GM19238 (cell line): ENCODE results near the gene PPP1R9B.

Source experiments
- DNase-seq: peaks from one replicate; pipeline ENCODE4 v3.0.0; 2011; ENCODE audit warnings: low spot score; ENCODE audit not compliant: insufficient read length

The PPP1R9B gene

DNA sequence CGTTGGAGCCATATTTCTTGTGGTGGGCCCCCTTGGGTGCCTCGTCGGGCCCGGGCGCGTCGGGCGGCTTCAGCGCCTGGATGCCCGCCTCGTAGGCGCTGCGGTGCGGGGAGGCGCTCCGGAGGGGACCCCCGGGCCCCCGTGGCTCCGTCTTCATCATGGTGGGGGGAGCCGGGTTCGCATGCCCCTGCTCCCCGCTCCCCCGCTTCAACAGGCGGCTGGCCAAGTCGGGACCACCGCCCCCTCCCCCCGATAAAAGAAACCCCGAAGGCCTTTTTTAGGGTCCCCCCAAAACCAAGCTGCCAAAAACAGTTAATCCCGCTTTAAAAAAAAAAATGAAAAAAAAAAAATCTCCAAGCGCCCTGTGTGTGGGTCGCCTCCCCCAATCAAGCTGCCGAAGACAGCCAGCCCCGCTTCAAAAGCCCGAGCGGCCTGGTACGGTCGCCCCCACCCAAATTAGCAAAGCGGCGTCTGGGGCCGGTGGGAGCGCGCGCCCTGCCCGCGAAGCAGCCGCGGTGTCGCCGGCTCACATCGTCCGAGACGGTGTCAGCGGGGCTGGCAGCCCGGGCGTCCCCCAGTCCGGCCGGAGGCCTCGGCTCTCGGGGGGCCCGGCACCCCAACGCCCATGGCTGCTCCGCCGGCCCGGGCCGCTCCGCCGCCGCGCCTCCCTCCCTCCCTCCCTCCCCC is at the start of gene PPP1R9B:
Gene PPP1R9B, minus strand, starts transcription at position 324 of the 687 bp plus-strand sequence. Its CDS starts 164 bp downstream, at position 160.
- DNase-seq, result no peak

DNA sequence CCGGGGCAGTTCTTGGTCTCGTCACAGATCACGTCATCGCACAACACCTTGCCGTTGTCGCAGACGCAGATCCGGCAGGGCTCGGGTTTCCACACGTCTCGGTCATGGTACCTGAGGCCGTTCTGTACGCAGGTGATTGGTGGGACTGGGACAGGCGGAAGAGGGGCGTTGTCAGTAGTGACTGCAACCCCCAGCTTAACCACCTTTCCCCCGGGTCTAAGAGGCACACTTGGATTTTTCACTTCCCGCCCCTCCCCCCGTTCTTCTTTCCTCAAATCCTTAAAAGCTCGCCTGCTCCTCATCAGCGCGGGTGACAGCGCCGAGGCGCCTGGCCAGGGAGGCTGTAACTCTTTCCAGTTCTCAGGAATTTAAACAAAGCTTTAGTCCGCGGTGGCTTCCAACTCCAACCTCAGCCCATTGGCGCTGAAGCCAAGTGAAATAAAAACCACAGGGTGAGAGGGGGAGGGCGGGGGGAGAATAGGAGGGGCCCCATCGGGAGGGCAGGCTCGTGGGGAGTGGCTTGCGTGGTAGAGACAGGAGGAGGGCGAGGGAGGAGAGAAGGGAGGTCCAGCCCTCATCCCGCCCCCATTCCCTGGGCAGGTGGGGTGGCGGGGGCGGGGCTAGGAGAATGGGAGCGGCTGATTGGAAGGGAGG is 49.5 kb upstream of the PPP1R9B start:
- DNase-seq, result peak; percentile 63

GRCh38 chr17:50199211-50199802 is 48.8 kb upstream of the PPP1R9B start:
- DNase-seq, result no peak

DNA sequence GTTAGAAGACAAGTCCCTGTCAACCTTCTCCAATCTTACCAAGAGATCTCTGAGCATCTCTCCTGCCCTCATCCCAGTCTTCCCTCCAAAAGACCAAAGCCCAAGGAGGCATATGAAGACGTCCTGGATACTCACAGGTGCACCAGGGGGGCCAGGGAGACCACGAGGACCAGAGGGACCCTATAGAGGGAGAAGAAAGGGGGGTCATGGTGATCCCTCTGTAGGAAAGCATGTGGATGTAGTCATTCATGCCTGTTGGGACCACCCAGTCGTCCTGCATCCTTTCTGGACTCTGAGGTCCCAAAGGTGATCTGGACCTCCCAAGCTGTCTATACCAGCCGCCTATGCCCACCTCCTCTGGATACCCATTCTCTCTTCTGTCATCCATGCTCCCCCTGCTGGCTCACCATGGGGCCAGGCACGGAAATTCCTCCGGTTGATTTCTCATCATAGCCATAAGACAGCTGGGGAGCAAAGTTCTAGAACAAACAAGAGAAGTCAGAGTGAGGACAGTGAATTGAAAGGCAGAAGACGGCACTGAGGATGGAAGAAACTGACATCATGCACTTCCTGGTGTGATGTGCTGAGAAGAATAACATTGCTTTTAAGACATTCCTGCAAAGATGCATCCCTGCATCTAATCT is 47.7 kb upstream of the PPP1R9B start:
- no peak for DNase-seq

DNA sequence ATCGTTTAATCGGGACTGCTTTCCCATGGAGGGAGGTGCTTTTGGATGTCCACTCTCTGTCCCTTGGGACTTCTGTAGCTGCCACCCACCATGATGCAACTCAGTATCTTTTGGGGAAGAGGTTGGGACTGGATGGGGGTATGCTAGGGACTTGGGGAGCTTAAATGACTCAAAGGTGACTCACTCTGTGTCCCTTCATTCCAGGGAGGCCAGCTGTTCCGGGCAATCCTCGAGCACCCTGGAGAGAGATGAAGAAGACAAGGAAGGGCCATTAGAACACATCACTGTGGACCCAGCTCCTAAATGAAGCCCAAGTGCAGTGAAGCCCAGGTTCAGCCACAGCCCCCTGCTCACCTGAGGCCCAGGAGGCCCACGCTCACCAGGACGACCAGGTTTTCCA is 46.3 kb upstream of the PPP1R9B start:
- no peak for DNase-seq

DNA sequence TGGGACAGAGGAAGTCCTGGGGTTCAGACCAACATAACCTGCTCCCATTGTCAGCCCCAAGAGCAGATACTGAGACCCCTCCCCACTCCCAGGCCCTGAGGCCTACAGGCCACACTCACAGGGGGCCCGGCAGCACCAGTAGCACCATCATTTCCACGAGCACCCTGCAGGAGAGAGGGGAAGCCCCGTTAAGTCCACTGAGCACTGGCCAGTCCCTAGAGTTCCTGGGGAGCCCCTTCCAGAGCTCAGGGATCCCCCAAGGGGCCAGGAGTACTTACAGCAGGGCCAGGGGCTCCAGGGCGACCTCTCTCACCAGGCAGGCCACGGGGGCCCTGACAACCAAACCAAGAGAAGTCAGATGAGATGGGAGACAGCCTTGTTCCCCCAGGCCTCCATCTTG is 45.6 kb upstream of the PPP1R9B start:
- DNase-seq, result no peak

- DNase-seq, result no peak
Observed at GRCh38 chr17:50194934-50195865, 44.7 kb upstream of the PPP1R9B start.

- DNase-seq, result no peak
Observed at GRCh38 chr17:50194140-50194933, 43.9 kb upstream of the PPP1R9B start.

GRCh38 chr17:50192618-50193291 is 42.3 kb upstream of the PPP1R9B start:
- DNase-seq, result no peak

DNA sequence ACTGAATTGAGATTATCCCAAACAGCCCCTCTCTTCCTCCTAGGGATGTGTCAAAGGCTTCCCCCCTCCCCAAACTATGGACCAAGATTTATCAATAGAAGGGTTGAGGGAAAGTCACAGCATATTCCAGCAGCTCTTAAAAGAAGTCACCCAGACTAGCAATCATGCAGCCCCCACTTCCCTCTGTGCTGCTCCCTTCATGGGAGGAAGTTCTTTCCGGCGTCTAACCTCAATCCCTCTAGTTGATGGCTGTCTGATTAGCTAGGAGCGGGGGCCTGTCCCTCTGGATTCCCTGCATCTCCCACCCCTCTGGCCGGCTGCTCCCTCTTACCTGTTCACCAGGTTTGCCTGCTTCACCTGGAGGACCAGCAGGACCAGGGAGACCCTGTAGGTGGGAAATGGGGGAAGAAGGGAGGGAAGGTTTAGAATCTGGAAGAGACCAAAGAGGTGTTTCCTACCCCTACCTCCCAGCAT is 41.7 kb upstream of the PPP1R9B start:
- no peak for DNase-seq

DNA sequence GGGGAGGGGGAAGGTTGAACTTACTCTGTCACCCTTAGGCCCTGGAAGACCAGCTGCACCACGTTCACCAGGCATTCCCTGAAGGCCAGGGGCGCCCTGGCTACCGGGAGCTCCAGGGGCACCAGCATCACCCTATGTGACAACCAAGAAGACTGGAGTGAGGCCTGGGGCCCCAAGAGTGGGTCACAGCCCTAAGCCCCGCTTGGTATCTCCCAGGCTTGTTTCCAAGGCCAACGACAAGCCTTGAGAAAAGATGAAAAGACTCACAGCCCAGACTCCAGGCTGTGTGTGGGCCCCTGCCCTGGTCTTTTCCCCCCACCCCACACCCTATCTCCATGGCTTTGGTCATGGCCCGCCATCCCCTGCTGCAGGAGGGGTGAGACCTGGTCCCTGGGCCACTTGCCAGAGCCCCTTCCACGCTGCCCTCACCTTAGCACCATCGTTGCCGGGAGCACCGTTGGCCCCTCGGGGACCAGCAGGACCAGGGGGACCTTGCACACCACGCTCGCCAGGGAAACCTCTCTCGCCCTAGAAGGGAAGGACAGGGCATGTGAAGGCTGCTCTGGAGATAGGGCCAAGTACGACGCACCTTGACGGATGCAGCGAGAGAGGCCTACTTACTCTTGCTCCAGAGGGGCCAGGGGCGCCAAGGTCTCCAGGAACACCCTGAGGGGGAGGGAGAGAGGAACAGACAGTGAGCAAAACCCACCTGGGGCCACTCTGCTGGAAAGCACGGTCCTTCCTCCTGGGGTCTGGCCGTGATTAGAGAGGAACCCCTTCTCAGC is 41.1 kb upstream of the PPP1R9B start:
- DNase-seq, result no peak

DNA sequence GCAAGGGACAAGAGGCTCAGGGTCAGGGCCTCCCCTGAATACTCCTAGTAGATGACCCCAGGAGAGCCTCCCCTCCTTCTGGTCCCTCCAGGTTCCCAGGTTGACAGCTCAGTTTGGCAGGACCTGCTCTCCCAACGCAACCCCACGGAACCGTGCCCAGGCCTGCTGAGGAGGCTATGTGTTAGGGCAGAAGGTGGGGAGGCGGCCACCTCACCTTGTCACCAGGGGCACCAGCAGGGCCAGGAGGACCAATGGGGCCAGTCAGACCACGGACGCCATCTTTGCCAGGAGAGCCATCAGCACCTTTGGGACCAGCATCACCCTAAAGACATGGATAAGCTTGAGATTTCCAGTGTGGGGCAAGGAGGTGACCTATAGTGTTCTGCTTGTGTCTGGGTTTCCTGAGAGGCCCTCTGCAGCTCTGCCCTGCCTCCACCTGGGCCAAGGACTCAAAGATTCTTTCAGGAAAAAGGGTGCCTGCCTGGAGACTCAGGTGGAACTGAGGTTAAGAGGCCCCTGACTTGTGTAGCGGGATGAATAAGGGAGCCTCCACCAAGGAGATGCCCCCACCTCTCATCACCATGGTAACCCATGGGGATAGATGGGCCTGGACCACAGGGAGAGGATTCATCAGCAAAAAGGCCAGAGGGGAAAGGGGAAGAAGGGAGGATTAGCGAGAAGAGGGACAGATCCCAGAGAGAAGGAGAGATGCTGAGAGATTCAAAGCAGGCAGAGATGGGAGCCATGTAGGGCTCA is 40.3 kb upstream of the PPP1R9B start:
- no peak for DNase-seq

DNA sequence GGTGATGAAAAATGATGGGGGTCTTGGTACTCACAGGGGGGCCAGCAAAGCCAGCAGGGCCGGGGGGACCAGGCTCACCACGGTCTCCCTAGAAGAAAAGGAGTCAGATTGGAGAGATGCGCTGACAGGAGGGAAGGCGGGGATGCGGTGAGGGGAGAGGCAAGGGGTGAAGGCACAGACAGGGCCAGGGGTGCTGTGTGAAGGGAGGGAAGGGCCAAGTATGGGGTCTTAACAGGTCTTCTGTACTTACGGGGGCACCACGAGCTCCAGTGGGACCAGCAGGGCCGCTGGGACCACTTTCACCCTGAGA is 39.8 kb upstream of the PPP1R9B start:
- DNase-seq, result no peak

- DNase-seq, result no peak
Observed at GRCh38 chr17:50189550-50190292, 39.2 kb upstream of the PPP1R9B start.

DNA sequence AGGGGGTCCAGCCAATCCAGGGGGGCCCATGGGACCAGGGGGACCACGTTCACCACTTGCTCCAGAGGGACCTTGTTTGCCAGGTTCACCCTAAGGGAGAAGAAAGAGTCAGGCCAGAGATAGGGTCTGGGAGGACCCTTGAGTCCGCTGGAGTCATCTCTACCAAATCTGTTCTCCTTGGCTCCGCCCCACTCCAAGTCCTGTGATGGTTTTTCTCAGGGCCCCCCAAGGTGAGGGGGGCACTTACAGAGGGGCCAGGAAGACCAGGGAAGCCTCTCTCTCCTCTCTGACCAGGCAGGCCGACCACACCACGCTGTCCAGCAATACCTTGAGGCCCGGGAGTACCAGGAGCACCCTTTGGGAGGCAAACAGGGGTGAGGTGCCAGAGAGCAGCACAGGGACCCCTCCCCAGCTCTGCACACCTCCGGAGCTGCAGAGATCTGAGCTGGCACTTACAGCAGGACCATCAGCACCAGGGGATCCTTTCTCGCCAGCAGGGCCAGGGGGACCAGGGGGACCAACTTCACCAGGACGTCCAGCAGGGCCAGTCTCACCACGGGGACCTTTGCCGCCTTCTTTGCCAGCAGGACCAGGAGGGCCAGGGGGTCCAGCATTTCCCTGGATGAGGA is 38.6 kb upstream of the PPP1R9B start:
- DNase-seq, result no peak

GRCh38 chr17:50188531-50188920 is 38.0 kb upstream of the PPP1R9B start:
- DNase-seq, result no peak
